IPS-18c (cell line): ENCODE results near the gene C1orf167.
A peak's percentile ranks its signal among the peaks of the same experiment; 100 is the strongest.

Experiments
- H3K4me3 ChIP-seq: 2 replicates; pipeline ENCODE4 v1.7.0; 2013; ENCODE audit warnings: low read depth, mild to moderate bottlenecking, low read length, moderate library complexity; ENCODE audit not compliant: insufficient read depth
- H3K9me3 ChIP-seq: one replicate; pipeline ENCODE4 v1.6.1; 2013; ENCODE audit warnings: mild to moderate bottlenecking, low read length, moderate library complexity; ENCODE audit not compliant: control insufficient read depth, insufficient read depth

Gene C1orf167

GRCh38 chr1:11778336-11778735, 16.3 kb downstream of the C1orf167 start:
- no peak overlapping the region for H3K4me3 ChIP-seq
- H3K9me3 ChIP-seq = peaks cover 2% of the 10 kb centered on the region

GRCh38 chr1:11778844-11779623, 17.0 kb downstream of the C1orf167 start:
- Histone ChIP-seq H3K4me3 (no peak overlapping the region), H3K9me3 (peaks cover 2% of the 10 kb centered on the region)

- Histone ChIP-seq H3K9me3 (no peaks in the 10 kb centered on the region), H3K4me3 (no peak overlapping the region)
Measured at GRCh38 chr1:11779715-11780379, 17.9 kb downstream of the C1orf167 start.

GRCh38 chr1:11780380-11781147, 18.6 kb downstream of the C1orf167 start:
- Histone ChIP-seq H3K4me3 (no peak overlapping the region), H3K9me3 (no peaks in the 10 kb centered on the region)

GRCh38 chr1:11781297-11781696, 19.3 kb downstream of the C1orf167 start:
- no peak overlapping the region for H3K4me3 ChIP-seq
- H3K9me3 ChIP-seq = no peaks in the 10 kb centered on the region

GRCh38 chr1:11782127-11782708, 20.2 kb downstream of the C1orf167 start:
- Histone ChIP-seq H3K9me3 (no peaks in the 10 kb centered on the region), H3K4me3 (no peak overlapping the region)

- Histone ChIP-seq H3K9me3 (no peaks in the 10 kb centered on the region), H3K4me3 (no peak overlapping the region)
Measured at GRCh38 chr1:11783556-11783955, 21.6 kb downstream of the C1orf167 start.

GRCh38 chr1:11784256-11784992, 22.4 kb downstream of the C1orf167 start:
- no peak overlapping the region; the same call in 1 of the 2 replicates for H3K4me3 ChIP-seq
- no peaks in the 10 kb centered on the region for H3K9me3 ChIP-seq

- Histone ChIP-seq H3K4me3 (peak overlapping the region; percentile 24), H3K9me3 (no peaks in the 10 kb centered on the region)
Measured at GRCh38 chr1:11784993-11785769, 23.2 kb downstream of the C1orf167 start.

GRCh38 chr1:11786168-11786567, 24.2 kb downstream of the C1orf167 start:
- H3K4me3 ChIP-seq = no peak overlapping the region
- H3K9me3 ChIP-seq = no peaks in the 10 kb centered on the region

GRCh38 chr1:11787251-11787803, 25.3 kb downstream of the C1orf167 start:
- Histone ChIP-seq H3K4me3 (peak overlapping the region; percentile 5; the same call in 1 of the 2 replicates), H3K9me3 (no peaks in the 10 kb centered on the region)

- no peak overlapping the region for H3K4me3 ChIP-seq
- no peaks in the 10 kb centered on the region for H3K9me3 ChIP-seq
Measured at GRCh38 chr1:11787804-11788436, 25.9 kb downstream of the C1orf167 start.

GRCh38 chr1:11788549-11789053, 26.6 kb downstream of the C1orf167 start:
- H3K4me3 ChIP-seq = no peak overlapping the region
- H3K9me3 ChIP-seq = no peaks in the 10 kb centered on the region

- no peak overlapping the region for H3K4me3 ChIP-seq
- no peaks in the 10 kb centered on the region for H3K9me3 ChIP-seq
Measured at GRCh38 chr1:11789126-11790067, 27.4 kb downstream of the C1orf167 start.
